Measurements from ENCODE around the gene KCNJ14.
"Not testable (repeated sequence)": the region's sequence is repeated elsewhere in the genome, so short reads cannot be mapped to it uniquely, and the experiment has no call there.

KCNJ14 gene

DNA sequence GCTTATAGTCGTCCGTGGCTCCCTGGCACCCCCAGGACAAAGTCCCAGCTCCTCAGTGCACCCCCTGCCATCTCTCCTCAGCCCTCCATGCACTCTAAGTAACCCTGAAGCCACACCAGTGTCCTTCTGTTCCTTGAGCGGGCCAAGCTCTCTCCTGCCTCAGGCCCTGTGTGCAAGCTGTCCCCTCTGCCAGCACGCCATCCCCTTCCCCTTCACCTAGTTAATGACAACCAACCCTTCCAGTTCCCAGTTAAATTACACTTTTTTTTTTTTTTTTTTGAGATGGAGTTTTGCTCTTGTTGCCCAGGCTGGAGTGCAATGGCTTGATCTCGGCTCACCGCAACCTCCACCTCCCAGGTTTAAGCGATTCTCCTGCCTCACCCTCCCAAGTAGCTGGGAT, 33.1 kb downstream of the KCNJ14 start:
- not testable (repeated sequence) for DNase-seq (ENCODE audit: low read depth)

DNA sequence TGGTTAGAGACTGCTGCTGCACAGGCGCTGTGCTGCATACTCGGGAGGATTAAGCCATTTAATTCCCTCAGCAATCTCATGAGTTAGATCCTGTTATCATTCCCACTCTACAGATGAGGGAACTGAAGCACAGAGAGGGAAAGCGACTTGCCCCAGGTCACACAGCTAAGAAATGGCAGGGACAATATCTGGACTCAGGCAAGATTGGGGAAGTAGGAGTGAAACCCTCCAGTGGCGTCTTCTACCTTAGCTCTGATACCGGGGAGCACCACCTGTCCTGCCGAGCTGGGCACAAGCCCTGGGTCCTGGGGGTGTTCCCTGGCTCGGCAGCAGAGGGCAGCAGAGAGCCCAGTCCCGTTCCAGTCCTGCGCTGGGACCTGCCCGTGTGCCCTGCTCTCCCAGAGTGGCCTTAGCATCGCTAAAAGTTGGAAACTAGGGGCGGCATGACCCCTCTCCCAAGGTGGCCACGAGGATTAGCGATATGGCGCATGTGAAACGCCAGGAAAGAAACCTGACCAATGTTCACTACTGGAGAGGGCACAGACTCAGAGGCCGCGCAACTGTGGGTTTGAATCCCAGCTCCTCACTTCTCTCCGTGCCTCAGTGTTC, 34.3 kb downstream of the KCNJ14 start:
- DNase-seq (ENCODE audit: low read depth), result peak; percentile 66

DNA sequence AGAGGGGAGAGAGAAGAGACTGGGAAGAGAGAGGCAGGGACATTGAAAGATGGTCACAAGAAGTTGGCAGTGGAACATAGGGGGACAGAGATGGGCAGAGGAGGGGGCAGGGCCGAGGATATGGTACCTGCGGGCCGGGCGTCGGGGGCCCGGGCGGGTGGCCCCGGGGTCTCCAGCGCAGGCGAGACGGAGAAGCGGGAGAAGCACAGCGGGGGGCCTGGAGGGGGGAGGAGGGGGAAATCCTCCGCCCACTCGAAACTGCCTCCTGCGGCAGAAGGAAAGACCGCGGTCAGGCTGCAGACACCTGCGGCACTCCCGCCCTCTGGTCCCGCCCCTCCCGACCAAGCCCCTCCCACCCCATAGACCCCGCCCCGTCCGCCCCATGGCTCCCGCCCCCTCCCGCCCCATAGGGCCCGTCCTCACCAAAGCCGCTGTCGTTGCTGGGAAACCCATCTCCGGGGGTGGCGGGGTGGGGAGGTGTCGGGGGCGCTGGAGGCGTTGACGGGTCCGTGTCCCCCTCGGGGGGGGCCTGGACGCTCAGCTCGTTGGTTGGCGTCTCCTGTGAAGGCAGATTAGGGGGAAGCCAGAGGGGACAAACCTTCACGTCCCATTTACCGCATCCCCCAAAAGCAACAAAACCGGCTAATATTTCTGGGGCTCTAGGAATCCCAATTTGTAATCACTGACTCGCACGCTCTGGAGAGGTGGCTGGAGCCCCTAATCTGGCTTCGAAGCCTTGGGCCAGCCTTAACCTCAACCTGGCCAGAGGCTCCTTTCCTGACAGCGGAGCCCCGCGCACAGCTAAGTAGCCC, 35.8 kb downstream of the KCNJ14 start:
- no peak for DNase-seq (ENCODE audit: low read depth)

DNA sequence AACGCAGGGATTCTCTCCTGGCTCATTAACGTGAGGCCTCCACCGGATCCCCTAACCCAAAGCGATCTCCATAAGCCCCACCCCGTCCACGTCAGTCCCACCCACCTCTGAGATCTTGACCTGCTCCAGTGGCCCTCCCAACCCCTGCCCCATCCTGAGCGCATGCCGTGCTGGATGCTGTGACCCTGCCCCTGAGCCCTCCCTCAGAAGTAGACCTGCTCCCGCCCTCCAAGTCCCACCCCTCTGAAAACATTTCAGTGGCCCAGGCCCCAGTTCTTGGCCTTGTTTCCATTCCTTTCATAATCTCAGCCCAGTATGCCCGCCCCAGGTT, 36.4 kb downstream of the KCNJ14 start:
- no peak for DNase-seq (ENCODE audit: low read depth)

DNA sequence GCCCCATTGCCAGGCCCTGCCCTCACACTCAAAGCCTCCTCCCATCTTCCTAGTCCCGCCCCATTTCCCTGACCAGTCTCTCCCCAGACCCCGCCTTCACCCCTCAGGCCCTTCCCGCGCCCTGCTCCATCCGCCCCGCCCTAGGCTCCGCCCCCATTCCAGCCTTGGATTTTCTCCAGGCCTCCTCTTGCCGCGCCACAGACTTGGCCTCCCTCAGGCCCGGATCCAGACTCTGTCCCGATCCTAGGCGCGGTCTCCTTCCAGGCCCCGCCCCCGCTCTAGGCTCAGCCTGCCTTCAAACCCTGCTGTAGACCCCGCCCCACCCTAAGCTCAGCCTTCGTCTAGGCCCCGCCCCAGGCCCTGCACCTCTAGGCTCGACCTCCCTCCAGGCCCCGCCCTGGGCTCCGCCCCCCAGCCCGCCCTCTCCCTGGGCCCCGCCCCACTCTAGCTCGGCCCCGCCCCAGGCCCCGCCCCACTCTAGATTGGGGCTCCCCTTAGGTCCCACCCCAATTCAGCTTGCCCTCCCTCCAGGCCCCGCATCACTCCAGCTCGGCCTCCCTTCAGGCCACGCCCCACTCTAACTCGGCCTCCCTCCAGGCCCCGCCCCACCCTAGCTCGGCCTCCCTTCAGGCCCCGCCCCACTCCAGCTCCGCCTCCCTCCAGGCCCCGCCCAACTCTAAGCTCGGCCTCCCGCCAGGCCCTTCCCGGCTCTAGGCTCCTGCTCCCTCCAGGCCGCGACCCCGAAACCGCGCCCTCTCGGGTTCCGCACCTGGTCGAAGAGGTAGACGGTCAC, 37.7 kb downstream of the KCNJ14 start:
- peak; percentile 99 for DNase-seq (ENCODE audit: low read depth)

DNA sequence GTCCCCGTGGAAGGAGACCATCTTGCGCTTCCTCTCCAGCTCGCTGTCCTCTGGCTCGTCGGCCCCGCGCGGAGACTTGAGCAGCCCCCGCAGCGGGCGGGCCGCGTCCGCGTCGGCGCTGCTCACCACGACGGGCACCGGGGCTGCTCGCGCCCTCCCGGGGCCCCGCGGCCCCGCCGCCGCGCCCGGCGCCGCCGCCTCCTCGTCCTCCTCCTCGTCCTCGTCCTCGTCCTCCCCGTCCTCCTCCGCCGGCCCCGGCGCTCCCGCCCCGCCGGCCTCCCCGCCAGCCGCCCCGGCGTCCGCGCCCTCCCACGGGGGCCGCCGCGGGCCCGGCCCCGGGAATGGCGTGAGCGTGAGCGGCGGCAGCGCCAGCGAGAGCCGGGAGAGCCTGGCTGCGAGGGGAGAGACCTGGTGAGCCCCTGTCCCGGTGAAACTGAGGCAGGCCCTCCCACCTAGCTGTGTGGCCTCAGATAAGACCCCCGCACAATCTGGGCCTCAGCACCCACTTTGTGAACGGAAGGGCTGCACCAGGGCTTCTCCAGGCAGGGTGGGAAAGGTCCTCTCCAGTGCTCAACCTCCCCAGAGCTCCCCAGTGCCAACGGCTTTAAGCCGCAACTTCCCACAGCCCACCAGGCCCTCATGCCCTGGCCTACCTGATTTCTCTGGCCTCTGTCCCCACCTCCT, 38.5 kb downstream of the KCNJ14 start:
- DNase-seq (ENCODE audit: low read depth), result no peak

DNA sequence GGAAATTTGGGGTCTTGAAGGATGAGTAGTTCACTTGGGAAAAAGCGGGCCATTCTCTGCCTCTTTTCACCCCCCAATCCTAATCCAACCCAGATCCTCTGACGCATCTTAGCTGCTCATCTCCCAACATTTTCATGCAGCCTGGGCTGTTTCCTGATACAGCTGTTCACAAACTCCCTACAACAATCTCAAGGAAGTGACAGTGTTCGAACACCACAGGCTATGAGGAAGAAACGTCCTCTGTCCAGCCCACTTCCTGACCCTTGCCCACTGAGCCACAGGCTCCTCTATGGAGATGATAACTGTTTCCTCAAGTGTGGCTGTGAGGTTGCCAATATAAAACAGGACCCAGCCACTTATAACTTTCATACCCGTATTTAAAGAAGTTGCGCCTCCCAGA, 40.0 kb downstream of the KCNJ14 start:
- DNase-seq (ENCODE audit: low read depth), result no peak

DNA sequence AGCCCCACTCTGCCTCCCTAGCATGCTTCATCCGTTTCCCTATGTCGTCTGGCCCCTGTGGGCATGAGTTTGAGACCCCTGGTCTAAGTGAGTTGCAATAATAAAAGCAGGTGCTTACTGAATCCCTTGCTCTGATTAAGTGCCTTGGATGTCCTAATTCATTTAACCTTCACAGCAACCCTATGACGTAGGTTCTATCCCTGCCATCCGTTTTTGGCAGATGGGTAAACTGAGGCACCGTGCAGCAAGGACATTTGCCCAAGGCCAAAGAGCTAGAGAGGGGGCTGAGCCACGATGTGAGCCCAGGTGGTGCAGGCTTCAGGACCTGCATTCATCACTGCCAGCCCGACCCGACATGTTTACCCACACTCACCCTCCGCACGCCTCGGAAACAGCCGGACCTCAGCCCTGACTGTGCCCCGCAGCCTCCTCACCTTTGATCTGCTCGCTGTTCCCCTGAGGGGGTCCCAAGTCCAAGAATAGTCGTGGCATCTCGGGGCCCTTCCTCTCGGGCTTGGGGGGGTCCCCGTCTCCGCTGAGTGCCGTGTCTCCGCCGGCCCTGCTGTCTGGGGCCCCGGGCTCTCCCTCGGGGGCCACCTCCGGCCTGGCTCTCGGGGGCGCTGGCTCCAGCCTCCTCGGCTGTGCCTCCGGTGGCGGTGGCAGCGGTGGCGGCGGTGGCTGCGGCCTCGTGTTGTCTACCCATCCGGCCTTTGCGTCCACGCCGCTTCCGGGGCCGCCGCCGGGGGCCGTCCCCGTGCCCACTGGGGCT, 41.8 kb downstream of the KCNJ14 start:
- no peak for DNase-seq (ENCODE audit: low read depth)

DNA sequence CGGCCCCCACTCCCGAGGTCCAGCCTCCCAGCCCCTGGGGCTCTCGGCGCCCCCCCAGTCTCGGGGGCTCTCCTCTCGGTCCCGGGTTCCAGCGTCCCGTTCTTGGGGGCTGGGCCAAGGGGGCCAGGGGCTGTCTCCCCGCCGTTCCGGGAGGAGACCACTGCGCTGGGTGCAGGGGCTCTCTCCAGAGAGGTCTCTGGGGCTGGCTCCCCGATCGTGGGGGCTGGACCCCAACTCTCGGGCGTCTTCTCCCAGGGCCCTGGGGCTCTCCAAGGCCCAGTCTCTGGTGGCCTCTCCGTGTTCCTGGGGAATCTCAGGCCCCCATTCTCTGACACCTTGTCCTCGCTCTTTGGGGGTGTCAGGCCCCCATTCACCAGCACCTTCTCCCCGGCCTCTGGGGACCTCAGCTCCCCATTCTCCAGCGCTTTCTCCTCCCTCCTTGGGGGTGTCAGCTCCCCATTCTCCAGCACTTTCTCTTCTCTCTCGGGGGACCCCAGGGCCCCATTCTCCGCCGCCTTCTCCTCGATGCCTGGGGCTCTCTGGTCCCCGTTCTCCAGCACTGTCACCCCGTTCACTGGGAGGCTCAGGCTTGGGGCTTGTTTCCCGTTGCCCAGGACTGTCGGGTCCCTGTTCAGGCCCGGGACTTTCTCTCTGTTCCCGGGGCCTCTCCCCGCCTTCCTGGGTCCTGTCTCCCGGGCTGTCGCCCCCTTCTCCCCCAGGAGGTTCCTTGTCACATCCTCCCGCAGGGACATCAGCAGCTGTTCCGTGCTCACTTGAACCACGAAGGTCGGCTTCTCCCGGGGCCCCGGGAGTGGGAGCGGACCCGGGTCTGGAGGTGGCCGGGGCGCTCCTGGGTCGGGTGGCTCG, 42.6 kb downstream of the KCNJ14 start:
- DNase-seq (ENCODE audit: low read depth), result no peak

DNA sequence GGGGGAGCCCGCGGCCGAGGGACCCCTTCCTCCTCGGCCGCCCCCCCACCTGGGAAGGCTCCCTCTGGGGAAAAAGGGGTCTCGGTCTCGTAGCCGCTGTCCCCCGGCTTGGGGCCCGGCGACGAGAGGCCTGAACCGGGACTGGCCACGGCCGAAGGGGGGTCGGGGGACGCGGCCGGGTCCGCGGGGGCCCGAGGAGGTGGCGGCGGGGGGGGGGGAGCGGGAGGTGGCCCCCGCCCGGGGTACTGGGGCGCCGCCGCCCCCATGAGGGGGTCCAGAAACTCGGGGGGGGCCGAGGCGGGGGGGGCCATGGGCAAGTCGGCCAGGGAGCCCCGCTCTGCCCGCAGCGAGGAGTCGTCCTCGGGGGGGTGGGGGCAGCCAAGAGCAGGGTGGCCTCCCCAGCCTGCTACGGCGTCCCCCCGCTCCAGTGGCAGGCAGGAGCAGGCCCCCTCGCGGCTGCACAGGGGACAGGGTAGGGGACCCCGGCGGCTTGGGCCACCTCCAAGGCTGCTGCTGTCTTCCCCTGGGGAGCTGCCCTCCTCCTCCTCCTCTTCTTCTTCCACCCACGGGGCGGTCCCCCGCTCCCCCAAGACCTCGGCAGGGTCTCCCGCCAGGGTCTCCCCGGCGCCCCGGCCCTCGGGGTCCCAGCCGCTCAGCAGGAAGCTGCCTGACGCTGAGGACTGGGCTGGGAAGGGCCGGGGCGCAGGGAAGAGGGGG, 43.4 kb downstream of the KCNJ14 start:
- DNase-seq (ENCODE audit: low read depth), result no peak

DNA sequence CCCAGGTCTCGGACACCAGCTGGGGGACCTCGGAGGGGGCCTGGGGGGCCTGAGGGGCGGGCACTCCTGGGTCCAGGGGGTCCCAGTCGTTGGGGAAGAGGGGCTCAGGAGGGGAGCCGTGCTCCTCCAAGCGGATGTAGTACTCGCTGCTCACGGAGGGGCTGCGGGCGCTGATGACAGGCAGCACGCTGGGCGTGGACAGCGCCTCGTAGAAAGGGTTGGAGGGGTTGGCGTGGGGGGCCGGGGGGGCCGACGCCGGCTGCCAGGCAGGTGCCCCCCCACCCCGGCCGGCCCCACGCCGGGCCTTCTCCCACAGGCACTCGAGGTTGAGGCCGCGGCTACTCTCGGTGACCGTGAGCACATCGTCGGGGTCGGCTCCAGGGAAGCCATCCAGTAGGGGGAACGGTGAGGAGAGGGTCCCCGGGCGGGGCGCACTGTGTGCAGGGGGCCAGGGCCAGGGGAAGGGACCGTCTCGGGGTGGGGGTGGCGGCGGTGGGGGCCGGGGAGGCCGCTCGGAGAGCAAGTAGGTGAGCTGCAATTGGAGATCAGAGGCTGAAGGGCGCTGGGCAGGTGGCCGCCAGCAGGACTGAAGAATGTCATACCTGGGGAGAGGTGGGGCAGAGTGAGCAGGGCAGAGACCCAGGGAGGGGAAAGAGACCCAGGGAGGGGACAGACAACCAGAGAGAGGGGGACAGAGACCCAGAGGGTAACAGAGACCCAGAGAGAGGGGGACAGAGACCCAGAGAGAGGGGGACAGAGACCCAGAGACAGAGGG, 44.1 kb downstream of the KCNJ14 start:
- DNase-seq (ENCODE audit: low read depth), result no peak

DNA sequence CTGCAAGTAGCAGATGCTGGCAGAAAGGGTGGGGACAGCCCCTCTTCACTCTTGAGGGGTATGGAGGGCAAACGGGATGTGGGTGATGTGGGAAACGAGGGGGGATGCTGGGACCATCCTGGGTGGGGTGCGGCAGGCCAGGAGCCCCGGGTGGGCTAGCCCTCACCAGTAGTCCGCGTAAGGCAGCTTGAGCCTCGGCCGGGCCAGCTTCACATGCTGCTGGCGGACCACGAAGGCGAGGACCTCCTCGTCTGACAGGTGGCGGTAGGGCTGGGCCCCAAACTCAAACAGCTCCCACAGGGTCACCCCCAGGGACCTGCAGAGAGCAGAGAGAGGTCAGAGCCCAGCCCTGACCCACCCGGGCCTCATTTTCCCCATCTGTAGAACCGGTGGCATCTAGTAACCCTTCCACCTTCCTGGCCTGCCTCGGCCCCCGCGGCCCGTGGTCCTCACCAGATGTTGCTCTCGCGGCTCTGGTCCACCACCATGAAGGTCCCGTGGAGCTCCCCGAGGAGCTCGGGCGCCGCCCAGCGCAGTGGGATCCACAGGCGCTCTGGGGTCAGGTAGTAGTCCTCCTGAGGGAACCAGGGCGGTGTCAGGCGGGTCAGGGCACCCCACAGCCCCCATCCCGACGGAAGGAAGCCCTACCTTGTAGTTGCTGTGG, 45.6 kb downstream of the KCNJ14 start:
- DNase-seq (ENCODE audit: low read depth), result no peak

DNA sequence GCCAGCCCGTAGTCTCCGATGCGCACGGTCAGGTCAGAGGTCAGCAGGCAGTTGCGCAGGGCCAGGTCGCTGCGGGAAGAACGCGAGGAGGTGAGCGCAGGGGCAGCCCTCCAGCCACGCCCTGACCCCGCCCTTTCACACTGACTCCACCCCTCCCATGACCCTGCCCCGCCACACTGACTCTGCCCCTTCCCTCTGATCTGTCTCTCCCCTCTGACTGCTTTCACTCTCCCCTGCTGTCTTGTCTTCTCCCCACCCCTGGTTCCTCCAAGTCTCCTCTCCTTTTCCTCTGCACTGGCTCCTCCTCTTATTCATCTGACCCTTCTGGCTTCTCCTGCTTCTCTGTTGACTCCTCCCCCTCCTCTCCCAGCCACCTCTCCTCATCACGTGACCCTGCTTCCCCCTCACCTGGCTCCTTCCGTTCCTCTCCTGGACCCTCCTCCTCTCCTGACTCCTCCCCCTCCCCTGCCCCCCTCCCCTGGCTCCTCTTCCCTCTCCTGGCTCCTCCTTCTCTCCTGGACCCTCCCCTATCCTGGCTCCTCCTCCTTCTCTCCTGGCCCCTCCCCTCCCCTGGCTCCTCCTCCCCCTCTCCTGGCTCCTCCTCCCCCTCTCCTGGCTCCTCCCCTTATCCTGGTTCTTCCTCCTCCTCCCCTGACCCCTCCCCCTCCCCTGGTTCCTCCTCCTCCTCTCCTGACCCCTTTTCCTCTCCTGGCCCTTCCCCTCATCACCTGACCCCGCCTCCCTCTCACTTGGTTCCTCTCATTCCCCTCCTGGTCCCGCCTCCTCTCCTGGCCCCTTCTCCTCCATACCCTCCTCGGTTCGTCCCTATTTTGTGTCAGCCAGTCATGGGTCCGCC, 46.3 kb downstream of the KCNJ14 start:
- DNase-seq (ENCODE audit: low read depth), result peak; percentile 59

DNA sequence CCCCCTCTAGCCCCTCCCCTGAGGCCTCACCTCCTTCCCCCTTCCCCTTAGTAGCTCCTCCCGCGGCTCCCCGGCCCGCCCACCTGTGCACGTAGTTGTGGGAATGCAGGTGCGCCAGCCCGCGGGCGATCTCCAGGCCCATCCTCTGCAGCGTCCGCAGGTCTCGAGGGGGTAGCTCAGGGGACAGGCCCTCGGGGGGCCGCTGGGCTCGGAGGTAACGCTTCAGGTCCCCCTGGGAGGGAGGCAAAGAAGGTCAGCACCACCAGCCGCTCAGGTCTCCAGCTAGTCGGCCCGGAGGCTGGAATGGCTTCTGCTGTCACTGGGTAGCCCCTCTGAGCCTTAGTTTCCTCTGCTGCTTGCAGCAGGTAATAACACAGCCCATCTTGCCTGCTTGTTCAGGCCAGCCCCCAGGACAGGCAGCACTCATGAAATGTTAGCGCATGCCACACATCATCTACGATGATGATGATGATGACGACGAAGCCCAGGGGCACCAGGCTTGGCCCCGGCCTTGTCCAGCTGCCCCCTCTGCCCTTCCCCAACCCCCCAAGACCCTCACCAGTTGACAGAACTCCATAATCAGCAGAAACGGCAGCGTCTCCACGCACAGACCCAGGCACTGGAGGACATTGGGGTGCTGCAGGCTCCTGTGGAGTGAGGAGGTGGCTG, 47.1 kb downstream of the KCNJ14 start:
- DNase-seq (ENCODE audit: low read depth), result no peak

DNA sequence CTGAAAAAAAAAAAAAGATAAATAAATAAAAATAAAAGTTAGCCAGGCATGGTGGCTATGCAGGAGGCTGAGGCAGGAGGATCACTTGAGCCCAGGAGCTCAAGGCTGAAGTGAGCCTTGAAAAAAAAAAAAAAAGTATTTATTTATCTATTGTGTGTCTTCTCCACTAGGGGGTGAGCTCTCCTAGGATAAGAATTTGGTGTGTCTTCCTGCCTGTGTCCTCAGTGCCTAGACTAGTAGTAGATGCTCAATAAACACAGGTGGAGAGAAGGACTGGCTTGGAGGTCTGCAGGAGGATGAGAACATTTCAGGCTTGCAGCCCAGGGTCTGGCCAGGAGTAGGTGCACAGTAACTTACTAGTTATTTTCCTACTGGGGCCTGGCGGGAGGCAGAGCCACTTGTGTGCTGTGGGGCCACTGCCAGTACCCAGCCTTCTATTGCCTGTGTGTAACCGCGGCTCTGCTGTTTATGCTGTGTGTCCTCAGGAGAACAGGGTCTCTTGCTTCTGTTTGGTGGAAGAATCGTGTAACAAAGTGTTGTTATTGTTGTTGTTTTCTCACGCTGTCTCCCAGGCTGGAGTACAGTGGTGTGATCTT, 50.9 kb downstream of the KCNJ14 start:
- peak; percentile 69 for DNase-seq (ENCODE audit: low read depth)

DNA sequence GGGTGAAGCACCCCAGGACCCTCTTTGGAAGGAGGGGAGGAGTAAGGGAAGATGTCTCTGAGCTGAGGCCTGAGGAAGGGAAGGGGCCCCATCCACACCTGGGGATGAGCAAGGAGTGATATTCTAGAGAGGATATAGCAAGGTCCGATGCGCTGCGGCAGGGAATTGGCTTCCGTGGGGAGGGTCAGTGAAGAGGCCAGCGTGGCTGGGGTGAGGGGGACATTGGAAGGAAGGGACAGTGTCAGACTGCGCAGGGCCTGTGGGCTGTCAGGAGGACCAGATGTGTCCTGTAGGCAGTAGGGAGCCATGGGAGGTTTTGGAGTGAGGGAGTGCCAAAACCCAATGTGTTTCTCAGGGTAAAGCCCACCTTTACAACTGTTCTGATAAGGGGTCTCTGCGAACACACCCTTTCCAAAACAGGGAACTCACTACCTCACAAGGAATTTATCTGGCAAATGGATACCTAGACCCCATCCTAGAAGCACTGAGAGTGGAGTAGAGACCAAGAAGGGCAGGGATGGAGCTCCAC, 52.6 kb downstream of the KCNJ14 start:
- no peak for DNase-seq (ENCODE audit: low read depth)

Measured in EH (cell line).